ENCODE measurements around the gene PFDN6.

PFDN6 gene

GRCh38 chr6:33278392-33278741 is 11.0 kb upstream of the PFDN6 start:
- Histone ChIP-seq H3K27ac (ENCODE audit: low read depth, low read length) (peak overlapping the region; percentile 80), H3K27me3 (ENCODE audit: control insufficient read depth, low read length) (no peaks in the 10 kb centered on the region), H4K20me1 (ENCODE audit: control insufficient read depth, insufficient read depth, low read depth, low read length) (peaks cover 19% of the 10 kb centered on the region), H3K4me2 (ENCODE audit: low read length) (peak overlapping the region; percentile 99), H3K79me2 (ENCODE audit: control insufficient read depth, low read length) (peaks cover 26% of the 10 kb centered on the region), H3F3A (ENCODE audit: control insufficient read depth, insufficient read depth) (peaks cover 63% of the 10 kb centered on the region), H3K36me3 (ENCODE audit: control insufficient read depth, low read length) (peaks cover 90% of the 10 kb centered on the region), H3K9me2 (replicated peaks; ENCODE audit: control insufficient read depth, low read length) (no peaks in the 10 kb centered on the region), H3K9me3 (ENCODE audit: control insufficient read depth, insufficient read depth, low read length) (no peaks in the 10 kb centered on the region), H3K4me1 (ENCODE audit: control insufficient read depth, low read length) (peaks cover 69% of the 10 kb centered on the region), H3K4me3 (ENCODE audit: low read length) (peak overlapping the region; percentile 93)
- TF ChIP-seq CTCF (IDR thresholded peaks at IDR 0.05; ENCODE audit: low read depth, low read length, poor library complexity, severe bottlenecking) (no peak), EZH2phosphoT487 (IDR thresholded peaks at IDR 0.05; ENCODE audit: borderline replicate concordance, low read length) (no peak)

- no peaks in the 10 kb centered on the region for H3K9me3 ChIP-seq (ENCODE audit: control insufficient read depth, insufficient read depth, low read length)
- no peak overlapping the region for H3K4me3 ChIP-seq (ENCODE audit: low read length)
- H3K4me2 ChIP-seq (ENCODE audit: low read length): no peak overlapping the region; the same call in 1 of the 2 replicates
- no peaks in the 10 kb centered on the region for H3K9me2 ChIP-seq (replicated peaks; ENCODE audit: control insufficient read depth, low read length)
- peaks cover 64% of the 10 kb centered on the region for H3K4me1 ChIP-seq (ENCODE audit: control insufficient read depth, low read length)
- TF ChIP-seq CTCF (IDR thresholded peaks at IDR 0.05; ENCODE audit: low read depth, low read length, poor library complexity, severe bottlenecking) (no peak), EZH2phosphoT487 (IDR thresholded peaks at IDR 0.05; ENCODE audit: borderline replicate concordance, low read length) (no peak)
- no peaks in the 10 kb centered on the region for H3K27me3 ChIP-seq (ENCODE audit: control insufficient read depth, low read length)
- peak overlapping the region; percentile 80 for H3K27ac ChIP-seq (ENCODE audit: low read depth, low read length)
- peaks cover 22% of the 10 kb centered on the region for H3K79me2 ChIP-seq (ENCODE audit: control insufficient read depth, low read length)
- peaks cover 90% of the 10 kb centered on the region for H3K36me3 ChIP-seq (ENCODE audit: control insufficient read depth, low read length)
- H3F3A ChIP-seq (ENCODE audit: control insufficient read depth, insufficient read depth): peaks cover 59% of the 10 kb centered on the region
- peaks cover 14% of the 10 kb centered on the region for H4K20me1 ChIP-seq (ENCODE audit: control insufficient read depth, insufficient read depth, low read depth, low read length)
These were observed 10.6 kb upstream of the PFDN6 start for GRCh38 chr6:33278810-33279209.

- H3K4me1 ChIP-seq (ENCODE audit: control insufficient read depth, low read length): peaks cover 60% of the 10 kb centered on the region
- no peak for TF ChIP-seq EZH2phosphoT487 (IDR thresholded peaks at IDR 0.05; ENCODE audit: borderline replicate concordance, low read length)
- no peak for TF ChIP-seq CTCF (IDR thresholded peaks at IDR 0.05; ENCODE audit: low read depth, low read length, poor library complexity, severe bottlenecking)
- peaks cover 17% of the 10 kb centered on the region for H3K79me2 ChIP-seq (ENCODE audit: control insufficient read depth, low read length)
- peaks cover 90% of the 10 kb centered on the region for H3K36me3 ChIP-seq (ENCODE audit: control insufficient read depth, low read length)
- no peak overlapping the region for H3K4me3 ChIP-seq (ENCODE audit: low read length)
- no peaks in the 10 kb centered on the region for H3K9me2 ChIP-seq (replicated peaks; ENCODE audit: control insufficient read depth, low read length)
- 0 out of 2 replicates have a peak overlapping the region, but pooled peaks have one; percentile 37 for H3K27ac ChIP-seq (ENCODE audit: low read depth, low read length)
- H3K27me3 ChIP-seq (ENCODE audit: control insufficient read depth, low read length): no peaks in the 10 kb centered on the region
- H3K9me3 ChIP-seq (ENCODE audit: control insufficient read depth, insufficient read depth, low read length): no peaks in the 10 kb centered on the region
- peaks cover 54% of the 10 kb centered on the region for H3F3A ChIP-seq (ENCODE audit: control insufficient read depth, insufficient read depth)
- no peak overlapping the region for H3K4me2 ChIP-seq (ENCODE audit: low read length)
- peaks cover 9% of the 10 kb centered on the region for H4K20me1 ChIP-seq (ENCODE audit: control insufficient read depth, insufficient read depth, low read depth, low read length)
These were observed 10.1 kb upstream of the PFDN6 start for GRCh38 chr6:33279257-33279695.
